ENCODE results near the gene ATP5F1E. TPM values are rescaled to one million over a fixed set of nuclear protein-coding genes. Genes with fewer than 3 reads are reported as not detected.

The ATP5F1E gene
- total RNA-seq, 6 donors from 2014 or later: 18.9 to 75.0 (median 32.3) TPM

- Histone ChIP-seq H3K4me1 (no peaks in the 10 kb centered on the region), H3K27ac (no peak overlapping the region), H3K27me3 (no peaks in the 10 kb centered on the region), H3K4me3 (no peak overlapping the region), H3K36me3 (no peaks in the 10 kb centered on the region), H3K9me3 (no peaks in the 10 kb centered on the region)
- DNase-seq (no peak), ATAC-seq (ENCODE audit: low FRiP score in 2 of 2) (no peak)
- 68 to 74% methylated on average over 4 of the region's 4 CpGs for WGBS, 2 donors
- TF ChIP-seq POLR2A (IDR thresholded peaks at IDR 0.05): no peak
- TF ChIP-seq CTCF (IDR thresholded peaks at IDR 0.05): no peak
- TF ChIP-seq EP300 (IDR thresholded peaks at IDR 0.05): no peak
- no peak for TF ChIP-seq POLR2AphosphoS5 (IDR thresholded peaks at IDR 0.05)
Observed at GRCh38 chr20:59075934-59076508, 43.9 kb upstream of the ATP5F1E start.

DNA sequence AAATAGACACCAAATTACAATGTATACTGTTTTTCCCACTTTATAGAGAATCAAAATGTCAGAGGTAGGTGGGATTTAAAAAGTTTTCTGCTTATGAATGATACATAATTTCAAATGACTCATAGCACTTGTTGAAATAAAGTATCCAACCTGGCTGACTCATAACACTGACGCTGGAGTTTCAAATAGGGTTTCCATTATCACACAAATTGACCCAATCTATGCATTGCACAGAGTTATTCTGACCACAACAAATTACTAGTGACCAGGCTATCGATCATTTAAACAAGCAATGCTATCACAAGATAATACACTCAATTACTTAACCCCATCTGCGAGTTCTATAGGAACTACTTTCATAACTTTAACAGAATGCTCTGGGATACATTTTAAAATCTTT is 42.3 kb upstream of the ATP5F1E start:
- no peaks in the 10 kb centered on the region for H3K4me1 ChIP-seq
- DNase-seq (no peak), ATAC-seq (ENCODE audit: low FRiP score in 2 of 2) (no peak)
- no peaks in the 10 kb centered on the region for H3K27me3 ChIP-seq
- 48 to 49% methylated on average over 3 of the region's 3 CpGs for WGBS, 2 donors
- H3K4me3 ChIP-seq: no peak overlapping the region
- no peaks in the 10 kb centered on the region for H3K9me3 ChIP-seq
- no peak overlapping the region for H3K27ac ChIP-seq
- H3K36me3 ChIP-seq: no peaks in the 10 kb centered on the region
- TF ChIP-seq POLR2AphosphoS5 (IDR thresholded peaks at IDR 0.05): no peak
- no peak for TF ChIP-seq CTCF (IDR thresholded peaks at IDR 0.05)
- TF ChIP-seq POLR2A (IDR thresholded peaks at IDR 0.05): no peak
- no peak for TF ChIP-seq EP300 (IDR thresholded peaks at IDR 0.05)

DNA sequence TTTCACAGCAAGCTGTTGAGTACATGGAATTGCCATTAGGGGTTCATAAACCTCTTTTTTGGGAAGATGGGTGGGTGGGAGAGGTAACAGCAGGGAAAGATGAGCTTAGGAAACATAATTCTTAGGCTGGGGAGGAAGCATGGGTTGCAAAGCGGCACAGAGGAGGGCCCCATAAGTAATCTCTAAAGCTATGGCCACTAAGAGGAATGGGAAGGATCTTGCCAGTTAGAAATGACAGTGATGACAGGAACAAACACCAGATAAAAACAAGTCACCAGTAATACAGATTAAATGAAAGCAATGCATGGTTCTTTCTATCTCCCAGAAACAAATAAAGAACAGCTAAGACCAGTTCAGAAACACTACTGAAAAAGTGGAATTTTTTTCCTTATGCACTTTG is 41.4 kb upstream of the ATP5F1E start:
- H3K27me3 ChIP-seq: no peaks in the 10 kb centered on the region
- no peak for DNase-seq
- no peaks in the 10 kb centered on the region for H3K9me3 ChIP-seq
- no peaks in the 10 kb centered on the region for H3K36me3 ChIP-seq
- TF ChIP-seq POLR2A (IDR thresholded peaks at IDR 0.05): no peak
- TF ChIP-seq EP300 (IDR thresholded peaks at IDR 0.05): no peak
- no peak for ATAC-seq (ENCODE audit: low FRiP score in 2 of 2)
- WGBS, 2 donors: 94% methylated on average over 1 of the region's 1 CpG
- no peaks in the 10 kb centered on the region for H3K4me1 ChIP-seq
- no peak overlapping the region for H3K4me3 ChIP-seq
- no peak overlapping the region for H3K27ac ChIP-seq

GRCh38 chr20:59071216-59071615 is 39.1 kb upstream of the ATP5F1E start:
- ATAC-seq (ENCODE audit: low FRiP score in 2 of 2): peak in 1 of 2 donors; percentile 43
- H3K4me1 ChIP-seq: no peaks in the 10 kb centered on the region
- WGBS, 2 donors: 80 to 93% methylated on average over 1 of the region's 1 CpG

DNA sequence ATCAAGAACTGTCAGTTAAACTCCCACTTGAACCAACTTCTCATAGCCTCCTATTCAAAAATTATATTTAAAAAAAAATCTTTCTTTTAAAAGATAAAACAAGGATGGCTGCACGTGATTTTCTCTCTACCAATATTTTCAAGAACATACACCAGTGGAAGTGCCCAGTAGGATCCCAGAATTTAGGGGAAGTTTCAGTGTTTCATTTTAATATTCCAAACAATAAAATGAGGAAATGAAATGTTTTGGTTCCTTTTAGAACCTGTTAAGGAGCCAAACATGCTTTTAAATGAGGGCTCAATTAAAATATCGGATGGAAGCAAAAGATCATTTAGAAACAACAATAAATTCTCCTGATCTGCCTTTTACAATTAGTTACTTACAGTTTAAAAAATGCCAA is 36.9 kb upstream of the ATP5F1E start:
- ATAC-seq (ENCODE audit: low FRiP score in 2 of 2) (no peak), DNase-seq (no peak)
- no peaks in the 10 kb centered on the region for H3K27me3 ChIP-seq
- peaks cover 0 to 4% (median under 1%) of the 10 kb centered on the region in 4 donors for H3K4me1 ChIP-seq
- no peaks in the 10 kb centered on the region for H3K9me3 ChIP-seq
- 23 to 27% methylated on average over 2 of the region's 2 CpGs for WGBS, 2 donors
- no peak for TF ChIP-seq POLR2AphosphoS5 (IDR thresholded peaks at IDR 0.05)
- TF ChIP-seq POLR2A (IDR thresholded peaks at IDR 0.05): no peak
- TF ChIP-seq EP300 (IDR thresholded peaks at IDR 0.05): no peak
- TF ChIP-seq CTCF (IDR thresholded peaks at IDR 0.05): no peak
- no peak overlapping the region for H3K4me3 ChIP-seq
- no peaks in the 10 kb centered on the region for H3K36me3 ChIP-seq
- no peak overlapping the region for H3K27ac ChIP-seq

More at GRCh38 chr20:59071216-59071615, 39.1 kb upstream of the ATP5F1E start:
- TF ChIP-seq POLR2A (IDR thresholded peaks at IDR 0.05) (no peak), POLR2AphosphoS5 (IDR thresholded peaks at IDR 0.05) (no peak)
- H3K36me3 ChIP-seq: no peaks in the 10 kb centered on the region
- H3K9me3 ChIP-seq: no peaks in the 10 kb centered on the region
- DNase-seq: no peak
- H3K27ac ChIP-seq: no peak overlapping the region
- no peaks in the 10 kb centered on the region for H3K27me3 ChIP-seq
- H3K4me3 ChIP-seq: no peak overlapping the region

- no peak overlapping the region for H3K27ac ChIP-seq
- no peak for ATAC-seq (ENCODE audit: low FRiP score in 2 of 2)
- WGBS, 2 donors: 86 to 88% methylated on average over 4 of the region's 4 CpGs
Observed at GRCh38 chr20:59068534-59068933, 36.4 kb upstream of the ATP5F1E start.

More at GRCh38 chr20:59068534-59068933, 36.4 kb upstream of the ATP5F1E start:
- TF ChIP-seq EP300 (IDR thresholded peaks at IDR 0.05) (no peak), POLR2AphosphoS5 (IDR thresholded peaks at IDR 0.05) (no peak), CTCF (IDR thresholded peaks at IDR 0.05) (no peak), POLR2A (IDR thresholded peaks at IDR 0.05) (no peak)
- Histone ChIP-seq H3K4me1 (peaks cover 0 to 8% (median 3%) of the 10 kb centered on the region in 4 donors), H3K27me3 (no peaks in the 10 kb centered on the region), H3K4me3 (no peak overlapping the region), H3K36me3 (no peaks in the 10 kb centered on the region), H3K9me3 (no peaks in the 10 kb centered on the region)
- no peak for DNase-seq

All from upper lobe of left lung (tissue), 6 donors.